Embryonic facial prominence (tissue), 1 donor: Measurements from ENCODE around the gene PAPOLB.

Experiments
- DNase-seq: peaks from one replicate; pipeline ENCODE4 v3.0.0-alpha.2; 2016; ENCODE audit errors: extremely low spot score

The PAPOLB gene

GRCh38 chr7:4878336-4879335 lies 16.8 kb upstream of the PAPOLB start:
- no peak for DNase-seq

DNA sequence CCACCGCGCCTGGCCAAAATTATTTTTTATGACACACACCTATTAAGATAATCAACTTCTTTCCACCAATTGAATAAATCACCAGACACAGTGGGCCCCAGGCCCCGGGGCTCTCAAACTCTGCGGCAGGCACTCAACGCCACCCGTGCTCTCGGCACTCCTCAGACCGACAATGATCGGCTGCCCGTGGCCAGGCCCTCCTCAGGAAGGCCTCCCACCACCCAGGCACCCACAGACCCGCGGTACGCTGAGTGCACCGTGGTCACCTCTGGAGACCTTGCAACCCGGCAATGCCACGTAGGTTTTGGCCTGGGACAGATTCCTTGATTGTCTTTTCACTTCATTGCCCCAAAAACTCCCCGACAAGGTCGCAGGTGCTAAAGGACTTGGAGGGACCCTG lies 14.8 kb upstream of the PAPOLB start:
- DNase-seq: no peak

DNA sequence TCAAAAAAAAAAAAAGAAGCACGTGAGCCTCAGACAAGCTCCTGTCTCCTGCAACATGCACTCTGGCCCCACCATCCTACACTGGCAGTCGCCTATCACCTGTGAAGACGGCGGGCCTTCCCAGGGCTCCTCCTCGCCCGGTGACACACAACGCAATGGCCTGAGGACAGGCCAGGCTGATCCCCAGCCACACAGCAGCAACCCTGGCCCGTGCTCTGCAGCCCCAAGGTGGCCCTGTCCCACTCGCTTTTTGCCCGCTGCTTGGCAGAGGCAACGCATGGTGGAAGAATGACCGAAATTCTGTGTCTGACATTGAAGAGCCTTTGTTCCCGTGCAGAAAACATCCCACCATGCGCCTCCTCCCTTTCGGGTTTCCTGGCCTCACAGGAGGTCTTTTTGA lies 13.6 kb upstream of the PAPOLB start:
- no peak for DNase-seq

DNA sequence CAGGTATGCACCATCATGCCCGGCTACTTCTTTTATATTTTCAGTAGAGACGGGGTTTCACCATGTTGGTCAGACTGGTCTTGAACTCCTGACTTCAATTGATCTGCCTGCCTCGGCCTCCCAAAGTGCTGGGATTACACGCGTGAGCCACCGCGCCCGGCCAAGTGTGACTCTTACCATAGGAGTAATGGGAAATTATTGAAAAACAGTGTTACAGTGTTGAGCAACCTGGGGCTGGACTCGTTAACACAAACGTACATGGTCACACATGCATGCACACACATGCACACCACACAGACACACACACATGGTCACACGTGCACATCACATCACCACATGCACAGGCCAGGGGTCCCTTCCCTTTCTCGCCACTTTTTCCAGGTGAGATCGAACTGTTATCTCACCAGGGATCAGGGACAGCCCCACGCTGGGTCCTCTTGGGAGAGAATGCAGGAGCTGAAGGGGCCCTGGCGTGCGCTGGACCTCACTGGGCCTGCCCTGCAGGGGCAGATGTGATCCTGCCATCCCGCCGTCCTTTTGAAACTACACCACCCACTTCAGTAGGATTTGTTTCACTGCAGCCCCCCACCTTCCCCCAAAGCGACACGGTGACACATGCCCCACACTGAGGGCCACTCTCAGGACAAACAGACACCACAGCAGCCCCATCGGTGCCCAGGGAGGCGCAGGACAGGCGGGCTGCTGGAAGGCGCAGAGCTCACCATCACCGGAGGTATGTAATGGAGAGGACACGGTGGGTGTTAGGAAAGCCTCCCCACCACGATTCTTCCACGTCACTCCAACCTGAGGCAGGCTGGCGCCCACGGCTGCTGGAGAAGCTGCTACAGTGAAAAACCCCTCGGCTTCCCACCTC lies 11.5 kb upstream of the PAPOLB start:
- DNase-seq: no peak

DNA sequence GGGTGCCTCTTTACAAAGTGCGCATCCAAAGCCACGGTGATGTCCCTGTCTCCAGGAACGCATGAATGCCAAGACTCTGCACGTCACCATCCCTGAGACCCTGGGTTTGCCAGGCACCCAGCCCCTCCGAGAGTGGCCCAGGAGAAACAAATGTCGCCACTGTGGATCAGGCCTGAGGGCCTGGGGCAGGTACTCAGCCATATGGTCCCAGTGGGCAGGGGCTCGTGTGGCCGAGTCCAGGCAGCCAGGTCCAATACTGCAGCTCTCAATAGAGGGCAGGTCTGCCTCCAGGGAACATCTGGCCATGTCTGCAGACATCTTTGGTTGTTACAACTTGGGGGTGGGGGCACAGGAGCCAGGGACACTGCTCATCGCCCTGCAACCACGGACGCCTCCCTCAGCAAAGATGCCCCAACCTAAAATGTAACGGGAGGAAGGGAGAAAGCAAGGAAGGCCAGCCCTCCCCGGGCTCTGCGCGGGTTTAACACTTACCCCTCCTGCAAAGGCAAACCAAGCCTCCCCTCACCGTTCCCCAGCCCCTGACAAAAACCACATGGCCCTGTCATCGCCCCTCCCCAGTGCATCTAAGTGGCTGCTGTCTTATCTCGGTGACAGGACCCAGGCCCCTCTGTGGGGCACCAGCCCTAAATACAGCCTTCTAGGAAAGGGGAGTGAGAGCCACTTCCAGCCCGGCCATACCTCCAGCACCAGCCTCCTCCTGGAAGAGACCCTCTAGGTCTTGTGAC lies 10.3 kb upstream of the PAPOLB start:
- DNase-seq: no peak

GRCh38 chr7:4871056-4871680 lies 9.3 kb upstream of the PAPOLB start:
- no peak for DNase-seq

DNA sequence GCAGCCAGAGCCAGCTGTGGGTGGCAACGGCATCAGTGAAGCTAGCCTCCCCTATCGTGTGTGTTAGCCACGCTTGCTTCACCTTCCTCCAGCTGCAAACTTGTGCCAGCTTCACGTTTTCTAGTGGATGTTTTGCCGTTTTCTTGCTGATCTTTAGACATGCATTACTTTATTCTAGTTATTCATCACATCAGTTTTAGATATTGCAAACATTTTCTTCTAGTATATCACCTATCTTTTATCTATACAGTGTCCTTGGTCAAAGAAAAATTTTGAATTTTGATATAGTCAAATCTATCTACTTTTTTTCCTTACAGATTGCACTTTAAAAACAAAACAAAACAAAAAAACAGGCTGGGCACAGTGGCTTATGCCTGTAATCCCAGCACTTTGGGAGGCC lies 6.7 kb upstream of the PAPOLB start:
- DNase-seq: no peak

- DNase-seq: no peak
These were observed 5.0 kb upstream of the PAPOLB start for GRCh38 chr7:4866528-4867496.

DNA sequence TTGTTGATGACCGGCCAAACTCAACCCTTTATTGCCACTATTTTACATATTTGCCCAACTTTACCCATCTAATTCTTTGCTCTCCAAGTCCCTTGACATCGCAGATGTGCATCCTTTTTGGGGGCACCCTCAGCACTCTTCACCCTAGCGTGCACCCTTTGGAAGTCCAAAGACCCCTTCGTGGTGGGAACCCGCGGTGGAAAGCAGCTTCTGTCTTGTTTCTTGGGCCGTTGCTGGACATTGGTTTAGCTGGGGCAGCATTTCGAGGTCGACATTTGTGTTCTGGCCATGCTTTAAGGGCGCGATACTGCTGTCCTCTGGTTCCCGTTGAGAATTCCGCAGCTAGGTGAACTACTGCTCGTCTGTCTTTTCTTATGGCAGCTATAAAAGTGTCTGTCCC lies 326 bp upstream of the PAPOLB start:
- DNase-seq: no peak

GRCh38 chr7:4861227-4861626 lies 603 bp downstream of the PAPOLB start:
- DNase-seq: no peak

DNA sequence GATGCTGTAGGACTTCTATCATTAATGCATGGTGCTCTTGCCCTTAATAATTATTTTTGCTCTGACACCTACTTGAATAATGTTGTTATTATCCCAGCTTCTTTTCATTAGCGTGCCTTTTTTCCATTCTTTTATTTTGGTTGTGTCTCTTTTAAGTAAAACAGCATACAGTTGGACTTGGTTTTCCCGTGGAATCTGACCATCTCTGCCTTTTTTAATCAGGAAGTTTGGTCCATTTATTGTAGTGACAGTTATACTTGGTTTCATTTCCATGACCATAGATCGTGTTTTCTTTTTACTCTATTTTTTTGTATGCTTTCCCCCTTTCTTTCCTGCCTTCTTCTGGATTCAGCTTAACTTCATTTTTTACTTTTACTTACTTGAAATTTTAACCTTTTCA lies 4.6 kb downstream of the PAPOLB start:
- DNase-seq: no peak

- no peak for DNase-seq
These were observed 5.3 kb downstream of the PAPOLB start for GRCh38 chr7:4856336-4857057.

DNA sequence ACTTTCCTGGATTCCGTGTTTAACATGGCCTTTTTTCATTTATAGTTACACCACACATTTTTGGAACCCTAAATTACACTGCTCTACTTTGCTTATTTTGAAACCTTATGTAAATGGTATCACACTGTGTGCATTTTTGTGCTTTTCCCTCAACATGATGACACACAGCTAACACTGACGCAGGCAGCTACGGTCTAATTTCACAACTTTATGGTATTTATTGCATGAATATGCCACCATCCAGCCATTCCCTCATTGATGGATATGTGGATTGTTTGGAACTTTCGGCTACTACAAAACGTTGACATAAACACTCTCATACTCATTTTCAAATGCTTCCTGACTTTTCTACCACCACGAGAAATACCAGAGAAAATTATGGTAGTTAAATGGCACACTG lies 6.9 kb downstream of the PAPOLB start:
- no peak for DNase-seq

- no peak for DNase-seq
These were observed 10.1 kb downstream of the PAPOLB start for GRCh38 chr7:4851459-4852422.

GRCh38 chr7:4850262-4850795 lies 11.5 kb downstream of the PAPOLB start:
- no peak for DNase-seq

DNA sequence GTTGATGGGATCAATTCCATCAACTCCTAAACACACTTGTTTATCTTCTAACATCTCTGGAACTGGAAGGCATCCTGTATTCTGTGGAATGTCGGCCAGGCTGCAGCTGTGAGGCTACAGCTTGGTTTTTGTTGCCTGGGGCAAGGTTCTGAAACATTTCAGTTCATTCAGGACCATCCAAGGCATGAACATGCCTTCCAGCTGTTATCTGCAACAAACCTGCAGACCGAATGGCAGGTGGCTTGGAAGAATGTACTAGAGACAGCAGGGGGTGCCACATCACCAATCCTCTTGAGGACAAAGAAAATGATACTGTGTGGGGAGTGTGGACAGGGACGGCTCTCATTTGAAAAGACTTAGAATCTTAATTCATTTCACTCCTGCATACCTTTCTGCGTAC lies 12.4 kb downstream of the PAPOLB start:
- DNase-seq: no peak

- DNase-seq: no peak
These were observed 16.1 kb downstream of the PAPOLB start for GRCh38 chr7:4845740-4846142.
